HG02588 (cell line): ENCODE data around the gene SCLY.

ENCODE experiments used
- ATAC-seq: cut with Tn5 transposase; IDR thresholded peaks from one replicate; pipeline ENCODE4 v1.9.1; 2021; ENCODE audit warnings: mild to moderate bottlenecking, moderate library complexity; ENCODE audit not compliant: unreplicated experiment

Gene SCLY

DNA sequence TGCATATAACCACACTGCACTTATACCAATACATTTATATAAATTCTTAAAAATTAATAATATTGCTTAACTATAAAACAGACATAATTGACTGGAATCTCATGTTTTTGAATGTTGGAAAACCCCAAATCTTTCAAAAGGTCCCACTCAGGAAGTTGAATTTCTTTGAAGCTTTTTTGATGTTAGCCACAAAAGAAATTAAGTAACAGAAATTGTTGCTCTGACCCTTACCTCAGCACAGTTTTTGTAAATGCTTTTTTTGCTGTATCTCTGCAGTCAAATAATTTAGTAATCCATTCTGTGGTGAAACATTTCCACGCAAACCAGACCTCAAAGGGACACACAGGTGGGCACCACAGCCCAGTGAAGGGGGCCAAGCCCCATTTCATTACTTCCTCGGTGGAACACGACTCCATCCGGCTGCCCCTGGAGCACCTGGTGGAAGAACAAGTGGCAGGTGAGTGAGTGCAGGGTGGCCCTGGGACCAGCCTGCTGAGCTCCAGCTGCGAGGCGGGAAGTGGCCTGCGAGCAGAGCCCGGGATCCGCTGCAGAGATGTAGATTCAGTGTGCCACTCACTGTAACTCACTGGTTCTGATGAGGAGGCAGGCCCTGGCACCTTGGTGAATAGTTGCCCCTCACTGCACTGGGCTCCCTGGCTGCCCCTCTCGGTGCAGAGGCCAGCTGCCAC is 8.4 kb downstream of the SCLY start:
- no peak for ATAC-seq

DNA sequence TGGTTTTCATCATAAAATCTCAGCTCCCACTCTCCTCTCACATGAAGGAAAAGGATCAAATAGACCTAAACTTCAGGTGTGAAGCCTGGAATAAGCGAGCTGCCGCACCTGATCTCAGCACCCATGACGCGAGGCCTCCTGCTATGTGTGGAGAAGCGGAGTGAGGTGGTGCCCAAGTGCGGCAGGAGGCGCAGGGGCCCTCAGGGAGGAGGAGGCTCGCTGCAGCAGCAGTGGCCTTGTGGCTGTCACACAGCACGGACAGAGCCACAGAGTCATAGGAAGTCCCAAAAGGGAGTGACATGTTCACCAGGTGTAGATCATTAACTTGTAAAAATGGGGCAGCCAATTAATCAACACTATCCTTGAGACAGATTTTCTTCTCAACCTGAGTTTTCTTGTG is 9.1 kb downstream of the SCLY start:
- ATAC-seq, result no peak

DNA sequence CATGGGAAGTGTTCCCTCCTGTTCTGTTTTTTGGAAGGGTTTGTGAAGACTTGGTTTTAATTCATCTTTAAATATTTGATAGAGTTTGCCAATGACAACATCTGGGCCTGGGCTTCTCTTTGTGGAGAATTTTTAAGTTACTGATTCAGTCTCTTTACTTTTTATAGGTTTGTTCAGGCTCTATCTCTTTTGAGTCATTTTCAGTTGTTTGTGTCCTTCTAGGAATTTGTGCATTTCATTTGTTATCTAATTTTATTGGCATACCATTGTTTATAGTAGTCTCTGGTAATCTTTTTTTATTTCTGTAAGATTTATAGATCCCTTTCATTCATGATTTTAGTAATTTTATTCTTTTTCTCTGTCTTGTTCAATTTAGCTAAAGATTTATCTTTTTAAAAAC is 14.6 kb downstream of the SCLY start:
- ATAC-seq, result no peak

GRCh38 chr2:238077292-238077691 is 16.5 kb downstream of the SCLY start:
- no peak for ATAC-seq

GRCh38 chr2:238079874-238080327 is 19.1 kb downstream of the SCLY start:
- no peak for ATAC-seq

- no peak for ATAC-seq
These were observed 19.7 kb downstream of the SCLY start for GRCh38 chr2:238080518-238080917.

DNA sequence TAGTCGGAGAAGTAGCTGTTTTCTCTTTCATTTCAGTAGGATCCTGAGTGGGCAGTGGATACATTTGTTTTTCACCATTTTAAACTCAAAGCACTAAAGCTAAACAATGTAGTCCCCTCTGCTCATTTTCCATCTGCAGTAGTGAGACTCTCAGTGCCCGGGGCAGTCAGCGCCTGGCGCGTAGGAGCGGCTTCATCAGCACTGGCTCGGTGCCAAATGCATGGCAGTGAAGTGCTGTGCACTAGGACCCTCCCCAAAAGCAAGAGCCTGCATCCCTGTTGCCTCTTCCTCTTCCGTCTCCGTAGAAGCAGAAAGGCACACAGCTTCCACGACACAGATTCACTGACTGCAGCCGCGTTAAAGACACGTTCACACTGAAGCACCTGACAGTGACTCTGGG is 20.3 kb downstream of the SCLY start:
- no peak for ATAC-seq

GRCh38 chr2:238081561-238081960 is 20.8 kb downstream of the SCLY start:
- ATAC-seq, result no peak

DNA sequence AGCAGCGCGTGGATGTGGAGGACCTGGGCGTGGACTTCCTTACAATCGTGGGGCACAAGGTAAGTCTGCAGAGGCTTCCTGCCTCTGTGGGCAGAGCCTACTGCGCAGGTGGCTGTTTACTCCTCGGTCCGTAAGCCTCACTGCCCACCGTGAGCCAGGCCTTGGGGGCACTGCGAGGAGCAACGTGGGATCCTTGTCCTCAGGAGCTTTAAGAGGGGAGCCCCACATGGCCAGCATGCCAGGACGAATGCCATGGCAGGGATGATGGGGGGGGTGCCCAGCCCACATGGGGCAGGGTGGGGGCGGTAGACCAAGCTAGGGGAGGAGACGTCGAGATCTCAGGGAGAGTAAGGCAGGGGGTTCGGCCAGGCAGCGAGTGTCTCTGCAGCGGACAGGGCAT is 21.4 kb downstream of the SCLY start:
- no peak for ATAC-seq

DNA sequence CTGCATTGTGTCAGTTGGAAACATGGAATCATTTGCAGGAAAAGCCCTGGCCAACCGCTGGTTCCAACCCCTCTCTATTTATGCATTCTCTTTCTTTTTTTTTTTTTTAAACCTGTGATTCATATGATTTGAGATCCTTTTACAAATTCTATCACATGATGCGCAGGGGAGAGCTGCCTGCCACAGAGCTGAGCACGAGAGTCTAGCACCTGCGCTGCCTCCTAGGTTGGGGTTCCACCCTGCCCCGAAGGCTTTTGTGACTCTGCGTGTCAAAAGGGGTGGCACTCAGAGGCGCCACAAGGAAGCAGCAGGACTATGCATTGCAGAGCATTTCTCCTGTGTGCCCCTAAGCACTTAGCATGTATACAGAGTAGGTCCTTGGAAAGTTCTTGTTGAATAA is 22.0 kb downstream of the SCLY start:
- ATAC-seq, result no peak

DNA sequence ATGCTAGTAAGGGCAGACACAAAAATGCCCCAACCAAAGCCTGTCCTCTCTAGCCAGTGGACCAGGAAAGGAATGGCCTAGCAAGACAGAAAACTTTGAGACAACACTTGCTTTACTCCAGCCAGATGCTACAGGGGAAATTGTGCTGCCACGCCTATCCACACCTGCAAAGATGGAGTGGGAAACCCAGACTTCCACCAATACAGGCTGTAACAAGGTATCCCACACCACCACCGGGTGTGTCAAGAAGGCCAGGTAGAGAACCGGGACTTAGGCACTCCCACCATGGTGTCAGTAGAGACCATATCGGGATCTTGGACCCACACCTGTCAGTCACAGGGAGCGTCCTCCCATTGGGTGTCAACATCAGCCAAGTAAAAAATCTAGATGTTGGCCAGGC is 23.1 kb downstream of the SCLY start:
- ATAC-seq, result no peak

GRCh38 chr2:238084761-238085160 is 24.0 kb downstream of the SCLY start:
- ATAC-seq, result no peak

DNA sequence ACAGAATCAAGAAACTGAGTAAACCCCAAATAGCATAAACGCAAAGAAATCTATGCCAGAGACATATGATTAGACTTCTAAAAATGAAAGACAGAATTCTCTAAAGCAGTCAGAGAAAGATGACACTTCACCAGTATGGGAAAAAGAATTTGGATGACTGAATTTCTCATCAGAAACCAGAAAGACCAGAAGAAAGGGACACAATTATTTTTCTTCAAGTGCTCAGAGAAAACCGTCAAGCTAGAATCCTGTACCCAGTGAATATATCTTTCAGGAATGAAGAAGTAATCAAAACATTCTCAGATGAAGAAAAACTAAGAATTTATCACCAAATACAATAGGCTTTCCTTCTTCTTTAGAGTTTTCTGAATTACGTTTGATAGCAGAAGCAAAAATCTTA is 25.1 kb downstream of the SCLY start:
- no peak for ATAC-seq

GRCh38 chr2:238087211-238087610 is 26.4 kb downstream of the SCLY start:
- ATAC-seq, result no peak

GRCh38 chr2:238090887-238091286 is 30.1 kb downstream of the SCLY start:
- ATAC-seq, result no peak

- no peak for ATAC-seq
These were observed 30.7 kb downstream of the SCLY start for GRCh38 chr2:238091436-238092060.

- no peak for ATAC-seq
These were observed 31.8 kb downstream of the SCLY start for GRCh38 chr2:238092486-238093035.

DNA sequence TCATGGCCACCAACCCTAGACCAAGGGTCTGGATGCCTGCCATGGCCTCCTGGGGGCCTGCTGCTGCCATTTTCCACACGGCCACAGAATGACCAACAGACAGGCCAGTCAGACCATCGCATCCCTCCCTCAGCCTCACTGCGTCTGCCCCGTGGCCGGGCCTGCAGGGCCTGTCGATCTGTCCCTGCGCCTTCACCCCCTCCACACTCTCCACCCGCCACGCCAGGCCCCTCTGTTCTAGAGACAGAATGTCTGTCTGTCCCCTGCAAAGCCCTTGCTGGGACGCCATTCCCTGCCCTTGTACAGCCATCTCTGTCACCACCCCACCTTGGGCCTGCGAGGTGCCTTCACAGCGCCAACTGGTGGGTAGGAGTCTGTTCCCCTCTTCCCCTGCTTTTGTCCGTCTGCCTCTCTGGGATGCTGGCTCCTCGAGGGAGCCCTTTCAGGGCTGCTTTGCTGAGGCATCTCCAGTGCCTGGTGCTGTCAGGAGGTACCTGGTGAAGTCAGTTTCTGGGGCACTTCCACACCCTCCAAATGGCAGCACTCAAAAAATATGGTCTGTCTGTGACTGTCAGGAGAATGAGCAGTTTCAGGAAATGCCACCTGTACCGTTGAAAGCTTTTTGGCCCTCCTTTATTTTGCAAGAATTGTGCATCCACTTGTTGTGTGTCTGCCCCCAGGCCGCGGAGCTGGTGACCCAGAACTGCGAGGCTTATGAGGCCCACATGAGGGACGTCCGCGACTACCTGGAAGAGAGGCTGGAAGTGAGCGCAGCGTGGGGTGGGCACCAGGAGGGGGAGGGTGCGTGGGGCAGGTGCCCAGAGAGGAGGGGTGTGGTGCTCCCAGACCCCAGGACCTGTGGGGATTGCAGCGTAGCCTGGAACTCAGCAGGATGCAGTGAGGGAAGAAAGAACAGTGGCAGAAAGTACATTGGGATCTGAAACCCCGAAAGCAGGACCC is 32.7 kb downstream of the SCLY start:
- ATAC-seq, result no peak

- ATAC-seq, result no peak
These were observed 33.7 kb downstream of the SCLY start for GRCh38 chr2:238094438-238095022.

DNA sequence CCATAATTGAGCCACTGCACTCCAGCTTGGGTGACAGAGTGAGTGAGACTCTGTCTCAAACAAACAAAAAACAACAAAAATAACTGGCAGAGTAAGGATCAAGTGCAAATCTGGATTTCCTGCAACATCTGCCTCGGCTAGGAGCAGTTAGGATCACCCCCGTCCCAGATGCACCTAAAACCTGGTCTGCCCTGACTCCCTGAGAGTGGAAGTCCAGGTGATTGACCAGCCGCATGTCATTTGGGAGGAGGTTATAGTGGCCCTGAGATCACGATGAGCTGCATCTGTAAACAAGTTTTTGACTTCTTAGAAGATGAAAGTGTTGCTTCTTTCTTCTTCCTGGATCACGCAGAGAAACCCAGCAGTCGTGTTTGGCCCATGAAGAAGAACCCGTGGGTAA is 34.3 kb downstream of the SCLY start:
- no peak for ATAC-seq
